Uterus (tissue), 2 donors: ENCODE data around the gene RASAL2.

Experiments used
- POLR2A ChIP-seq, 2 donors: fragments of 450-650 bp; IDR thresholded peaks; one replicate each; pipeline ENCODE4 v1.6.1; 2016; ENCODE audit warnings: antibody characterized with exemption in 2 of 2, mild to moderate bottlenecking in 1 of 2, moderate library complexity in 1 of 2
- TF ChIP-seq, protein P1 (sequence below), 4 experiments: fragments of 200-600 bp in 2 of 4; fragments of 450-650 bp in 2 of 4; sonication (generic) in 2 of 4; IDR thresholded peaks; one replicate each; pipeline ENCODE4 v1.5.1; 2016 to 2019; ENCODE audit warnings: antibody characterized with exemption in 4 of 4, mild to moderate bottlenecking in 2 of 4, moderate library complexity in 1 of 4

DNA sequence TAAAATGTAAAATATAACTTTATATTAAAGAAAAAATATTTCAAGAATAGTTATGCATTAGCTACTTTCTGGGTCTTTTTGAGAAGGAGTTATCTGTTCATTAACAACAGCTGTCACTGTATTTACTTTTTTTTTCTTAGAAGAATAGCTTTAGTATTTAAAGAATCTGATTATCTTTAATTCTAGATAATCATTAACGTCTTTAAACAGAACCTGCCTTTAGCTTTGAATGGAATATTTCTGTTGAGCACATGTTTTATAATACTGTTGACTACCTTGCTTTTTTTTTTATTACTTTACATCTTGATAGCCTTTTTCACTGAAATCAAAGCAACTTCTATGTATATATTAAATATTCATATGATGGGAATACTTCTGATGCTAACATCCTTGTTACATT is 270.9 kb downstream of the RASAL2 start:
- no peak for TF ChIP-seq POLR2A (IDR thresholded peaks at IDR 0.05)
- TF ChIP-seq, protein P1, sequence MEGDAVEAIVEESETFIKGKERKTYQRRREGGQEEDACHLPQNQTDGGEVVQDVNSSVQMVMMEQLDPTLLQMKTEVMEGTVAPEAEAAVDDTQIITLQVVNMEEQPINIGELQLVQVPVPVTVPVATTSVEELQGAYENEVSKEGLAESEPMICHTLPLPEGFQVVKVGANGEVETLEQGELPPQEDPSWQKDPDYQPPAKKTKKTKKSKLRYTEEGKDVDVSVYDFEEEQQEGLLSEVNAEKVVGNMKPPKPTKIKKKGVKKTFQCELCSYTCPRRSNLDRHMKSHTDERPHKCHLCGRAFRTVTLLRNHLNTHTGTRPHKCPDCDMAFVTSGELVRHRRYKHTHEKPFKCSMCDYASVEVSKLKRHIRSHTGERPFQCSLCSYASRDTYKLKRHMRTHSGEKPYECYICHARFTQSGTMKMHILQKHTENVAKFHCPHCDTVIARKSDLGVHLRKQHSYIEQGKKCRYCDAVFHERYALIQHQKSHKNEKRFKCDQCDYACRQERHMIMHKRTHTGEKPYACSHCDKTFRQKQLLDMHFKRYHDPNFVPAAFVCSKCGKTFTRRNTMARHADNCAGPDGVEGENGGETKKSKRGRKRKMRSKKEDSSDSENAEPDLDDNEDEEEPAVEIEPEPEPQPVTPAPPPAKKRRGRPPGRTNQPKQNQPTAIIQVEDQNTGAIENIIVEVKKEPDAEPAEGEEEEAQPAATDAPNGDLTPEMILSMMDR (IDR thresholded peaks at IDR 0.05), result no peak
